Stimulated activated CD8-positive, alpha-beta memory T cell treated with anti-CD3 and anti-CD28 coated beads, Interleukin-7, amount 100 ng/mL, for 48 hours (primary cell): Measurements from ENCODE around the gene CYP1B1.

Experiments
- DNase-seq, 2 donors: peaks; one replicate each; pipeline ENCODE4 v3.0.0-alpha.2; 2020; ENCODE audit warnings: low read depth in 1 of 2; ENCODE audit errors: extremely low read depth in 1 of 2

The CYP1B1 gene

GRCh38 chr2:38076710-38077430, 919 bp upstream of the CYP1B1 start:
- DNase-seq, result peak; percentile 75 to 78

DNA sequence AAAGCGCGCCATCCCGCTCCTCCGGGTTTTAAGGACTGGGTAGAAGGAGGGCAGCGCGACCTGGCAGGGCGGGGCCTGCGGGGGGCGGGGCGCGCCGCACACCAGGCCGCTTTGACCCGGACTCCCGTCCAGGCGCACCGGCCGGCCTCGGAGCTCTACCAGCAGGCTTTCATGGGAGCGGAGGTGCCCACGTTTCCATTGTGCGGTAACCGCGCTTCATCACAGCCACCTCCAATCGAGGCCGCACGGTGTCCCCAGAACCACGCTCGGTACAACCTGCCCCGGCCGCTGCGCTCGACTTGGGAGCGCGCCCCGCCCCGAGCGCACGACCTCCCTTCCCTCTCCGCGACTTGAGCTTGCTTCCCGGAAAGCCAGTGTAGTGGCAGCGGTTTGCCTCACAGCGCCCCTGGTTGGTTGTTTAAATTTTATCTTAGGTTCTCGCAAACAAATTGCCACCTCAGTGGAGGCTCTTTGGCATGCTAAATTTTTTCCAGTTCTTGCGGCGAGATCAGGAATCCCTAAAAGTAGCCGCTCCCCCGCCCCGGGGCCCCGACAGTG, 280 bp upstream of the CYP1B1 start:
- peak; percentile 45 to 47 for DNase-seq

DNA sequence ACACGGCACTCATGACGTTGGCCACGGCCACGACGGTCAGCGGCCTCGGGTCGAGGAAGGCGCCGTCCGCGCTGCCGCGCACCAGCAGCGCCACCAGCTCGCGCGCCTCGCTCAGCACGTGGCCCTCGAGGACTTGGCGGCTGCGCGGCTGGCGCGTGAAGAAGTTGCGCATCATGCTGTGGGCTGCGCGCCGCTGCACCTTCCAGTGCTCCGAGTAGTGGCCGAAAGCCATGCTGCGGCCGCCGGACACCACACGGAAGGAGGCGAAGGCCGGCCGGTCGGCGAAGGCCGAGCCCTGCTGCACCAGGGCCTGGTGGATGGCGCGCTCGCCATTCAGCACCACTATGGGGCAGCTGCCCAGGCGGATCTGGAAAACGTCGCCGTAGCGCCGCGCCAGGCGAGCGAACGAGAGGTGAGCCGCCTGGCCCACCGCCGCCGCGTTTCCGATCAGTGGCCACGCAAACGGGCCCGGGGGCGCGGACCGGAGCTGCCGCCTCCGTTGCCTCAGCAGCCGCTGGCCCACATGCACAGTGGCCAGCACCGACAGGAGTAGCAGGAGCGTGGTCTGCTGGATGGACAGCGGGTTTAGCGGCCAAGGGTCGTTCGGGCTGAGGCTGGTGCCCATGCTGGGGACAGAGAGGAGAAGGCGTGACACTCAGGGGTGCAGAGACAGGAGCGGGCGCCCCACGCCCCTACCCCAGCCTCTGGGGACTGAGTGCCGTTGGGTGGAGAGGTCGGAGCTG, 1.0 kb downstream of the CYP1B1 start:
- no peak for DNase-seq

GRCh38 chr2:38074058-38074763, 1.7 kb downstream of the CYP1B1 start:
- no peak for DNase-seq

GRCh38 chr2:38073211-38074057, 2.5 kb downstream of the CYP1B1 start:
- no peak for DNase-seq

DNA sequence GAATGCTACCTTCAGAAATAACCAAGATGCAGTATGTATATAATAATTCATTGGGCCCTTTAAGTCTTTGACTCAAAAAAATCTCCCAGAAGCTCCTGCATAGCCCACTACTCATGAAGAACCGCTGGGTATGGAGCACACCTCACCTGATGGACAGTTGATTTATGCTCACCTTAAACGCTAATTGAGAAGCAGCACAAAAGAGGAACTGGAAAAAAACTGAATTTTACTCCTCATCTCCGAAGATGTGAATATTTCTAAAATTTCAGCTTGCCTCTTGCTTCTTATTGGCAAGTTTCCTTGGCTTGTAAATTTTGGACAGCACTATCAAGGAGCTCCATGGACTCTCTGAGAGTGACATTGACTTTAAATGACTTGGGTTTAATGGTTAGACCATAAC, 5.5 kb downstream of the CYP1B1 start:
- DNase-seq, result no peak

GRCh38 chr2:38068234-38068633, 7.7 kb downstream of the CYP1B1 start:
- no peak for DNase-seq

GRCh38 chr2:38066421-38067115, 9.4 kb downstream of the CYP1B1 start:
- DNase-seq, result no peak

- no peak for DNase-seq
These were observed 10.3 kb downstream of the CYP1B1 start for GRCh38 chr2:38065502-38066135.

- DNase-seq, result no peak
These were observed 11.0 kb downstream of the CYP1B1 start for GRCh38 chr2:38064801-38065501.

- DNase-seq, result no peak
These were observed 15.5 kb downstream of the CYP1B1 start for GRCh38 chr2:38060236-38061018.

DNA sequence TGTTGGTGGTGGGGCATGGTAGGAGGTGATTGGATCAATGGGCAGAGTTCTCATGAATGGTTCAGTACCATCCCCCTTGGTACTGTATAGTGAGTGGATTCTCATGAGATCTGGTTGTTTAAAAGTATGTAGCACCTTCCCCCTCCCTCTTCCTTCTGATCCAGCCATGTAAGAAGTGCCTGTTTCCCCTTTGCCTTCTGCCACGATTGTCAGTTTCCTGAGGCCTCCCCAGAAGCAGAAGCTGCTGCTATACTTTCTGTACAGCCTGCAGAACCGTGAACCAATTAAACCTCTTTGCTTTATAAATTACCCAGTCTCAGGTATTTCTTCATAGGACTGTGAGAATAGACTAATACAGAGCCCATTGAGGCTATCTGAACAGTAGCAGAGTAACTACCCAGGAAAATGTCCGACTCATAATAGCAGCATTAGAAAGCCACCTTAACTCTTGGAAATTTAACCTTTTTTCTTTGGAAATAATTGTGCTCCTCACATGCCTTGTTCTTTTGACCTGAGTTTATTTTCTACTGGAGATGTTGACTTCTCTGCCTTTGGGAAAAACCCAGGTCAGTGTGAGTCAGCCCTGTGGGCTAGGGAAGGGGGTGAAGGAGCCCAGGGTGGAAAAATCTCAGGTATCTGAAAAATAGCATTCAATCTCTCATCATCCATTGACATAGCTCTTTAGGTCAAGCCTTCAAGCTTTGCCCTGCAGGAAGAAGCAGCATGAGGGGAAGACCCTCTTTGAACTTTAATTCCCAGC, 18.1 kb downstream of the CYP1B1 start:
- DNase-seq, result no peak

GRCh38 chr2:38056216-38056615, 19.7 kb downstream of the CYP1B1 start:
- DNase-seq, result no peak

- no peak for DNase-seq
These were observed 30.1 kb downstream of the CYP1B1 start for GRCh38 chr2:38045811-38046210.

DNA sequence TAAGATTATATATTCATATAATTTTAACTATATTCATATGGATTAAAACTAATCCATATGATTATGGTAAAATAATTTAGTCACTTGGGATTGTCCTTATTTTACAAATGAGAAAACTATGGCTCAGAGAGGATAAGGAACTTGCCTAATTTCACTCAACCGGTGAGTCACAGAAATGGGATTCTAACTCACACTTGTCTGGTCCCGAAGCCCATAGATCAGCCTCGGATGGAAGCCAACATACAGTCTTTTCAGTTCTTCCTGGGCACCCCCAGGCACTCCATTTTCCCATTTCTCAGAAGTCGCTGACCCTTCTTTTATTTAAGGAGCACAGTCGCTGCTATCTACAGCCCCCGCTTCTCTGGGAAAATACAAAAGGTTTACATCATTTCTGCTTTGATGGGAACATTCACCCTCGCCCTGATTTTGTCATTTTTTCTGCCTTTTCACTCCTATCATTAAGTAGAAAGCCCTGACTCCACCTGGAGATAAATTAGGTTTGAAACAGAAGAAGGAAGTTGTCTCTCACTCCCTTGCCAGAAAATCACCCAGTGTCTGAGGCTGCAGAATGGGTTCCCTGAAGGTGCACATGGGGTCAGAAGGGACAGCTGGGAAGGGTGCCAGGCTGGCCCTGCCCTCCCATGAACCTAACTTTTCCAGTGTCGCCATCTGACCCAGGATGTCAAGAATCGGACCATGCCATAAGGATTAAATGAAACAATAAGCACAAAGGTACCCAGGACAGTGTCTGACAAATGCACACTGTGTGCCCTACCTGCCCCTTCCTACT, 36.6 kb downstream of the CYP1B1 start:
- no peak for DNase-seq

DNA sequence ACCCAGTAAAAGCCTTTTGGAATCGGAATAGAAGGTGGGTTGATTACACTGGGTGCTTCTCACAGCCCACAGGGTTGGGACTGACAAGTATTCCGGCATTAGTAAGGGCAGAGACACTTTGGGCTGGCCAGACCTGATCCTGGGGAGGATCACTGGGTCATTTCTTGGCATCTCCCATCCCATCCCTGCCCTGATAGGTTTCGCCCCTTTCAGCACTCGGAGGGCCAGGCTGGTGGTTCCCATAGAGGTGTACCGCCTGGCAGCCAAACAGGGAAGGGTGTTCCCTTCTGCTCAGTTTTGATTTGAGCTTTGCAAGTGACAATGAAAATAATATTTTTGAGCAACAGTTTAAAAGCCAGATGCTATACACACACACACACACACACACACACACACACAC, 37.3 kb downstream of the CYP1B1 start:
- no peak for DNase-seq
